Sigmoid colon (tissue), 7 donors: ENCODE results near the gene SLC16A8. TPM values are rescaled to one million over a fixed set of nuclear protein-coding genes. Genes with fewer than 3 reads are reported as not detected.

Experiments
- DNase-seq: peaks from one replicate; pipeline ENCODE4 v3.0.0-alpha.2; 2019
- H3K27ac ChIP-seq, 4 donors: fragments of 200-600 bp; sonication (generic); one replicate each; pipeline ENCODE4 v1.5.1; 2016 to 2019; ENCODE audit warnings: mild to moderate bottlenecking in 1 of 4
- H3K27me3 ChIP-seq, 3 donors: fragments of 200-600 bp; sonication (generic); one replicate each; pipeline ENCODE4 v1.5.1; 2019; ENCODE audit warnings: mild to moderate bottlenecking in 1 of 3
- H3K36me3 ChIP-seq, 4 donors: fragments of 200-600 bp; sonication (generic); one replicate each; pipeline ENCODE4 v1.5.1; 2016 to 2019
- H3K4me1 ChIP-seq, 4 donors: fragments of 200-600 bp; sonication (generic); one replicate each; pipeline ENCODE4 v1.5.1; 2017 to 2019
- H3K4me3 ChIP-seq, 4 donors: fragments of 200-600 bp; sonication (generic); one replicate each; pipeline ENCODE4 v1.5.1; 2017 to 2019; ENCODE audit warnings: mild to moderate bottlenecking in 2 of 4, moderate library complexity in 1 of 4
- H3K9me3 ChIP-seq, 4 donors: fragments of 200-600 bp in 3 of 4; sonication (generic) in 3 of 4; one replicate each; pipeline versions ENCODE4 v1.5.1 to v1.6.1; 2013 to 2019
- EP300 ChIP-seq, 4 donors: sonication (generic); formaldehyde crosslinking; IDR thresholded peaks; one replicate each; pipeline ENCODE4 v1.6.1; 2017; ENCODE audit warnings: antibody characterized with exemption in 4 of 4
- POLR2A ChIP-seq, 2 donors: fragments of 450-650 bp; IDR thresholded peaks; one replicate each; pipeline ENCODE4 v1.6.1; 2016; ENCODE audit warnings: antibody characterized with exemption in 2 of 2, mild to moderate bottlenecking in 2 of 2, moderate library complexity in 2 of 2
- POLR2AphosphoS5 ChIP-seq, 4 donors: sonication (generic); formaldehyde crosslinking; IDR thresholded peaks; one replicate each; pipeline ENCODE4 v1.6.1; 2017; ENCODE audit warnings: antibody characterized with exemption in 4 of 4
- WGBS, 2 donors: extraction: QIAGEN DNeasy Blood & Tissue Kit; methylation state at CpG; one replicate each; pipeline ENCODE4 v1.1.7; 2013; 5-methylcytosine and 5-hydroxymethylcytosine counted together
- intact Hi-C: fragments of 100-400 bp; cut with DNase I; formaldehyde crosslinking; loops from one replicate; pipeline ENCODE4 v1.15.1; 2023
- polyA plus RNA-seq, 3 donors: library from polyadenylated mRNA; stranded (reverse); fragments of 200-250 nt; gene quantifications; one replicate each; pipeline ENCODE4 v1.2.3, GENCODE V29; 2013
- total RNA-seq, 4 donors: library from RNA; depleted of rRNA; stranded (reverse); fragments of >200 nt; gene quantifications; one replicate each; pipeline ENCODE4 v1.1.0, GENCODE V29; 2016
- TF ChIP-seq, protein P1 (sequence below), 4 experiments: fragments of 450-650 bp in 3 of 4; fragments of 200-600 bp in 1 of 4; IDR thresholded peaks; one replicate each; pipeline ENCODE4 v1.5.1; 2016 to 2019; ENCODE audit warnings: antibody characterized with exemption in 4 of 4, mild to moderate bottlenecking in 3 of 4, moderate library complexity in 2 of 4
- donor health status: healthy with polysubstance abuse.
- donor health status: Bipolar disorder and iron deficiency.
- donor health status: healthy.

SLC16A8 gene
- total and polyA plus RNA-seq, 7 donors, result 0.20 to 0.71 (median 0.55) TPM; not detected in 4

DNA sequence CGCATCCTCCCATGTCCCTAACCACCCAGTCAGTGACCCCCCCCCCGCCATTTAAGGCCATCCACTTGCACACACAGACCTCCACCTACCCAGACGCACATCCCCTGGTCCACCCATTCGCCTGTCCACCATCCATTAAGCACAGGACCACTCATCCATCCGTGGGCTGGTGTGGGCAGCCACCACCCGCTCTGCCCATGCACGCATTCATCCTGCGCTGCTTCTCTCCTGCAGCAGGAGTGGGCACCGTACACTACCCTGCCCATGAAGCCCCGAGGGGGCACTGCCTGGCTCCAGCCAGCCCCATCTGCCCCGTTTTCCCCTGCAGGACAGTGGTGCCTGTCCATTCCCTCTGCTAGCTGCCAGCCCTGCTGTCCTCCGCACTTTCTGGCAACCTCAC is 3.9 kb upstream of the SLC16A8 start:
- WGBS, 2 donors, result 94 to 95% methylated on average over 12 of the region's 12 CpGs
- no peak for DNase-seq

GRCh38 chr22:38086942-38087341 is 3.0 kb upstream of the SLC16A8 start:
- Histone ChIP-seq H3K9me3 (no peaks in the 10 kb centered on the region), H3K4me1 (peaks cover 0 to 25% (median 22%) of the 10 kb centered on the region in 4 donors), H3K27me3 (peaks cover 26 to 55% (median 44%) of the 10 kb centered on the region in 3 donors), H3K27ac (no peak overlapping the region), H3K4me3 (no peak overlapping the region), H3K36me3 (no peaks in the 10 kb centered on the region)
- intact Hi-C loops, result no loop called here
- DNase-seq, result no peak
- 87 to 91% methylated on average over 13 of the region's 13 CpGs for WGBS, 2 donors
- TF ChIP-seq, protein P1, sequence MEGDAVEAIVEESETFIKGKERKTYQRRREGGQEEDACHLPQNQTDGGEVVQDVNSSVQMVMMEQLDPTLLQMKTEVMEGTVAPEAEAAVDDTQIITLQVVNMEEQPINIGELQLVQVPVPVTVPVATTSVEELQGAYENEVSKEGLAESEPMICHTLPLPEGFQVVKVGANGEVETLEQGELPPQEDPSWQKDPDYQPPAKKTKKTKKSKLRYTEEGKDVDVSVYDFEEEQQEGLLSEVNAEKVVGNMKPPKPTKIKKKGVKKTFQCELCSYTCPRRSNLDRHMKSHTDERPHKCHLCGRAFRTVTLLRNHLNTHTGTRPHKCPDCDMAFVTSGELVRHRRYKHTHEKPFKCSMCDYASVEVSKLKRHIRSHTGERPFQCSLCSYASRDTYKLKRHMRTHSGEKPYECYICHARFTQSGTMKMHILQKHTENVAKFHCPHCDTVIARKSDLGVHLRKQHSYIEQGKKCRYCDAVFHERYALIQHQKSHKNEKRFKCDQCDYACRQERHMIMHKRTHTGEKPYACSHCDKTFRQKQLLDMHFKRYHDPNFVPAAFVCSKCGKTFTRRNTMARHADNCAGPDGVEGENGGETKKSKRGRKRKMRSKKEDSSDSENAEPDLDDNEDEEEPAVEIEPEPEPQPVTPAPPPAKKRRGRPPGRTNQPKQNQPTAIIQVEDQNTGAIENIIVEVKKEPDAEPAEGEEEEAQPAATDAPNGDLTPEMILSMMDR (IDR thresholded peaks at IDR 0.05), result no peak
- TF ChIP-seq POLR2A (IDR thresholded peaks at IDR 0.05) (no peak), POLR2AphosphoS5 (IDR thresholded peaks at IDR 0.05) (no peak), EP300 (IDR thresholded peaks at IDR 0.05) (no peak)

More for the DNA sequence above, 3.9 kb upstream of the SLC16A8 start:
- TF ChIP-seq EP300 (IDR thresholded peaks at IDR 0.05) (no peak), POLR2AphosphoS5 (IDR thresholded peaks at IDR 0.05) (no peak), POLR2A (IDR thresholded peaks at IDR 0.05) (no peak)
- TF ChIP-seq, protein P1 (IDR thresholded peaks at IDR 0.05), result no peak
- Histone ChIP-seq H3K27ac (no peak overlapping the region), H3K4me1 (peaks cover 0 to 16% (median 13%) of the 10 kb centered on the region in 4 donors), H3K9me3 (no peaks in the 10 kb centered on the region), H3K36me3 (no peaks in the 10 kb centered on the region), H3K4me3 (no peak overlapping the region), H3K27me3 (peaks cover 17 to 46% (median 34%) of the 10 kb centered on the region in 3 donors)
- intact Hi-C loops, result no loop called here

- TF ChIP-seq POLR2A (IDR thresholded peaks at IDR 0.05), result no peak
- TF ChIP-seq POLR2AphosphoS5 (IDR thresholded peaks at IDR 0.05), result no peak
- TF ChIP-seq, protein P1 (IDR thresholded peaks at IDR 0.05), result no peak
- no peak for TF ChIP-seq EP300 (IDR thresholded peaks at IDR 0.05)
- H3K27ac ChIP-seq, result no peak overlapping the region
- H3K9me3 ChIP-seq, result no peaks in the 10 kb centered on the region
- no peak overlapping the region for H3K4me3 ChIP-seq
- H3K27me3 ChIP-seq, result peaks cover 31 to 63% (median 51%) of the 10 kb centered on the region in 3 donors
- 70 to 89% methylated on average over 24 to 25 of the region's 25 CpGs for WGBS, 2 donors
- no peak for DNase-seq
- H3K4me1 ChIP-seq, result peaks cover 0 to 32% (median 29%) of the 10 kb centered on the region in 4 donors
- intact Hi-C loops, result no loop called here
- no peaks in the 10 kb centered on the region for H3K36me3 ChIP-seq
Observed at GRCh38 chr22:38086001-38086845, 2.2 kb upstream of the SLC16A8 start.

DNA sequence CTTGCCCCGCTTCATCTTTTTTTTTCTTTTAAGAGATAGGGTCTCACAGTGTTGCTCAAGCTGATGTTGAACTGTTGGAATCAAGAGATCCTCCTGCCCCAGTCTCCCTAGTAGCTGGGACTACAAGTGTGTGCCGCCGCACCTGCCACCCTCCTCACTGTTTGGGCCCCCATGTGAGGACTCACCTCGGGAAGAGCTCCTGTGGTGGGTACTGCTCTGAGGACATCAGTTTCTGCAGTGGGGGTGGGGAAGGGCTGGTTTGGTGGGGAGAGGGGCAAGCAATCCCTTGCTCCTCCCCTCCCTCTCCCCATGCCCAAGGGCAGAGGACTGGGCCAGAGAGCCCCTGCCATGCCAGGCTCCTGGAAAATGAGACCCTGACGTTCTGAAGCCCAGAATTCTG is 1.5 kb upstream of the SLC16A8 start:
- no peaks in the 10 kb centered on the region for H3K9me3 ChIP-seq
- no peak for DNase-seq
- peaks cover 0 to 39% (median 35%) of the 10 kb centered on the region in 4 donors for H3K4me1 ChIP-seq
- intact Hi-C loops, result no loop called here
- 64 to 85% methylated on average over 5 of the region's 5 CpGs for WGBS, 2 donors
- no peak overlapping the region for H3K4me3 ChIP-seq
- no peak overlapping the region for H3K27ac ChIP-seq
- H3K27me3 ChIP-seq, result peaks cover 31 to 70% (median 58%) of the 10 kb centered on the region in 3 donors
- H3K36me3 ChIP-seq, result no peaks in the 10 kb centered on the region
- TF ChIP-seq, protein P1 (IDR thresholded peaks at IDR 0.05), result no peak
- TF ChIP-seq EP300 (IDR thresholded peaks at IDR 0.05) (no peak), POLR2A (IDR thresholded peaks at IDR 0.05) (no peak), POLR2AphosphoS5 (IDR thresholded peaks at IDR 0.05) (no peak)
